GM19328 (cell line): ENCODE results near the gene FLRT1.

Experiments
- ATAC-seq: cut with Tn5 transposase; IDR thresholded peaks from one replicate; pipeline ENCODE4 v1.9.1; 2021; ENCODE audit warnings: mild to moderate bottlenecking, moderate library complexity; ENCODE audit not compliant: unreplicated experiment

Gene FLRT1

DNA sequence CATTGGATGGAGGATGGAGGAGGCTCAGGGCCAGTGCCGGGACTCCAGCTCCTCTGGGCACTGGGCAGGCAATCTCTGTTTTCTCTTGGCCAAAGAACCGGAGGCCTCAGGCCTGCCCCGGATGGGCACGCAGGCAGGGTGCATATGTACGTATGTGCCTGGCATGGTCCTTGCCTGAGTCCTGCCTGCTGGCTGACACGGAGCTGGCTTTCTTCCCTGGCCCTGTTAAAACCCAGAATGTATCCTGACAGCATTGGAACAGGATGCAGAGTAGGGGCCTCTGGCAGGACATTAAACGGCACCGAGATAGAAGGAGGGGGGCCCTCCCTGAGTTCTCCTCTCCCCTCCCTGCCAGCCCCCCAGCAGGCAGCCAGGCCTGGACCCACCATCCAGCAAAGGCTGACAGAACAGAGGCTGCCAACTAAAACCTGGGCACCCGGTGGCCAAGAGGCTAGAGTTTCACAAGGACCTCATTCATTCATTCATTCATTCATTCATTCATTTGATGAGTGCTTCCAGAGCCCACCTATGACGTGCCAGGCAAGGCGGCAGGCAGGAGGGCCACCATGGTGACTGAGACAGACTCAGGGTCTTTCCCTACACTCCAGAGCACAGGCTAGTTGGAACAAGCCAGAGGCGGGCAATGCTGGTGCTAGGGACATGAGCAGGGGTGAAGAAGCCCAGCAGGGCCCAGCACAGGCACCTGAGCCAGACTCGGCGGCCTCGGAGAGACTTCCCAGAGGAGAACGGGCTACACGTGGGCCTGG lies 28.8 kb downstream of the FLRT1 start:
- no peak for ATAC-seq

GRCh38 chr11:64065141-64065465 lies 29.4 kb downstream of the FLRT1 start:
- ATAC-seq: no peak

- no peak for ATAC-seq
Measured at GRCh38 chr11:64065712-64066111, 30.0 kb downstream of the FLRT1 start.

DNA sequence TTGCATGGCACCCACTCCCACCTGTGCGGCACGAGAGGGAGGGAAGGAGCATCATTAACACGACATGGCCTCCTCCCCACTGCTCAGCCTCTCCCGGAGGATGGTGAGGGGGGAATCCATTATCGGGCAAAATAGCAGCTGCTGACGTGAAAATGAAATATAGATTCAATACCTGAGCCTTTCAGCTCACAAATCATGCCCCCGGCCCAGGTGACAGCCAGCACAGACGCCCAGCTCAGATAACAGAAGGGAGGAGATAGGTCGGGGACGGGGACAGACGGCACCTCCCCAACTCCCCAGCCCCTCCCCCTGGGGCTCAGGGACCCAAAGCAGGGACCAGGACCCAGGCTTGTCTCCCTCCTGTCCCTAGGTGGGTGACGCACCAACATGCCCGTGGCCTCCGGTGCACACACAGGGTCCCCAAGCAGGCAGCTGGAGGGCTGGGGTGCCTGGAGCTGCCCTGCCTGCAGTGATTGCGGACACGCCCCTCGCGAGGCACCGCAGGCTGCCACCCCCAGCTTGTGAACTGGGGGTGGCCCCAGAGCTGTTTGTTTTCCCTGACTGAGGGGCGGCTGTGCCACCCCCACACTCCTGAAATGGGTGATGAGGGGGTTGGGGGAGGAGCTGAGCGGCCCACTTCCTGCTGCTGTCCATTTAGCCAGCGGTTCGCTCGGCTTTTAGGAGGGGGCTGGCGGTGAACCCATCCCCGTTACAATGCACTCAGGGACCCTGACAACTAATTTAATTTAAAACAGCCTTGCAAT lies 31.7 kb downstream of the FLRT1 start:
- no peak for ATAC-seq

GRCh38 chr11:64068705-64069400 lies 33.1 kb downstream of the FLRT1 start:
- no peak for ATAC-seq

- ATAC-seq: no peak
Measured at GRCh38 chr11:64069401-64070313, 33.9 kb downstream of the FLRT1 start.

- no peak for ATAC-seq
Measured at GRCh38 chr11:64070314-64070681, 34.6 kb downstream of the FLRT1 start.

GRCh38 chr11:64071849-64072248 lies 36.1 kb downstream of the FLRT1 start:
- no peak for ATAC-seq

DNA sequence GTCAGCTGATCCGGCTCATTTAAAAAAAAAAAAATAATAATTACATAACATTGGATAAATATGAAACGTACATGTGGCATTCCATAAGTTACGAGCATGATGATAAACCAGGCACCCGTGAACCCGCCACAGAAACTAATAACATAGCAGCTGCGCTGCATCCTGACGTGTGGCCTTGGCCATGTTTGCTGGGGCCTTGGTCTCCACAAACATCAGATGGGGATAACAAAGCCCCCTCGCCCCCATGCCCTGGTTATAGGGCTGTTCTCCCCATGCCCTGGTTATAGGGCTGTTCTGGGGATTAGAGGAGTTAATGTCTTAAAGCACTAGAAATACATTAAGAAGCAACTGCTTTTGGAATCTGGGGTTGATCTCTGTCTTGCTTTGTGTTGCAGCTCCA lies 36.7 kb downstream of the FLRT1 start:
- ATAC-seq: no peak

- no peak for ATAC-seq
Measured at GRCh38 chr11:64072871-64073270, 37.1 kb downstream of the FLRT1 start.

DNA sequence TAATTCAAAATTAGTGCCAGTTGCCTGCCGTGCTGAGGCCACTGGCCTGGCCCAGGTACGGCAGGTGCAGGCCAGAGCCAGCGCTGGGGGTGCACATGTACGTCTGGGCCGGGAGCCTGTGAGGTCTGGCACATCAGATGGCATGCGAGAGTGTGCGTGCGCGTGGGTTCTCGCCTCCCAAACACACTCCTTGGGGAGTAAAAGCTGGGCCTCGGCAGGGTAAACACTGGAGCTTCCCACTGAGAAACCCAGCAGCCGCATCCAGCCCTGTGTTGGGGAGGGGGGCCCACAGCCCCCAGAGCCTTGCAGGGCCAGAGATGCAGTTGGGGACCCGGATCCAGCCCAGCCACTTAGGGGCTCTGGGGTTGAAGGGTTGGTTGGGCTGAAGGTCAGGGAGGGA lies 37.8 kb downstream of the FLRT1 start:
- no peak for ATAC-seq

DNA sequence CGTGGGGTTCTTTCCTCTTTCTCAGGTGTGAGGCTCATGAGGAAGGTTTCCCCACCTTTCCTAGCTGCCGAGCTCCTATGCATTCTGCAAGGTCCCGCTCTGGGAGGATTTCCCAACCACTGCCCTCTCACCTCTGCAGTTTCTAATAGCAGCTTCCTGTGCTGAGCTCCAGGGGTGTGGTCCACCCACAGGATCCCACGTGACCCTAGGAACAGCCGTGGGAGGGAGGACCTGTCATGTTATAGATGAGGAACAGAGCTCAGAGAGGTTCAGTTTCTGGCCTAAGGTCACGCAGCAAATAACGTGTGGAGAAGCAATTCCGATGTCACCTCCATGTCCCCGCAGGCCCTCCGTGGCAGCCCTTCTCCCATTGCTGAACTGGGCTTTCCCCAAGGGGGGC lies 38.5 kb downstream of the FLRT1 start:
- ATAC-seq: no peak

GRCh38 chr11:64076758-64077157 lies 41.0 kb downstream of the FLRT1 start:
- no peak for ATAC-seq

GRCh38 chr11:64077607-64078006 lies 41.9 kb downstream of the FLRT1 start:
- ATAC-seq: no peak

DNA sequence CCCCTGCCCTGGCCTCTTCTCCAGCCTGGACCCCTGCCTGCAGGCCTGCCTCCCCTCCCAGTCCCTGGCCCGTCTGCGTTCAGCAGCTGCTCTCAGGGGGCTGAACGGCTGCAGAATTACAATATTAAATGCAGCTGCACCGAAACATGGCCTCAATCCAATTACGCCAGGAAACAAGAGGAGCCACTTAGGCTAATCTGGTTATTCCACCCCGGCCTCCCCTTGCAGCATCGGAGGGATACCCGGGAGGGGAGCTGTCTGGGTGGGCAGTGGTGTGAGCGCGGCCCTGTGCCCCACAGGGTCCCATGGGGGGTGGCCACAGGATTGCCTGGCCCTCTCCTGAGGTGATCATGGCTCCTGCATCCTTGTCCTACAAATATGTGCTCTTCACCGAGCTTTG lies 42.6 kb downstream of the FLRT1 start:
- ATAC-seq: no peak

GRCh38 chr11:64078905-64079304 lies 43.2 kb downstream of the FLRT1 start:
- ATAC-seq: no peak

DNA sequence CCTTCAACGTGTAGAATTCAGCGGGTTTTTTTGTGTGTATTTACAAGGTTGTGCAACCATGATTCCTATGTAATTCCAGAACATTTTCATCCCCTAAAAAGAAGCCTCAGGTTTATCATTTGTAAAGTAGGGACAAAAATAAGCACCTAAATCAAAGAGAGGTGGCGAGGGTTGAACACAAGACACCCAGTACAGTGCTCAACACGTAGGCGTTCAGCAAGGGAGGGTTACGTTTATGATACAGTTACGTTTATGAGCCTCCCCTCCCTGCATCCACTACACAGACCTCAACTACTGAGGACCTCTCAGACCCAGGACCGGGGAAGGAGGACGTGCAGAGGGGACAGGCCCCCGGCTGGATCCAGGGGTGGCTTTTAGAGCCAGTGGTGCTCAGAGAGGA lies 44.7 kb downstream of the FLRT1 start:
- ATAC-seq: no peak

DNA sequence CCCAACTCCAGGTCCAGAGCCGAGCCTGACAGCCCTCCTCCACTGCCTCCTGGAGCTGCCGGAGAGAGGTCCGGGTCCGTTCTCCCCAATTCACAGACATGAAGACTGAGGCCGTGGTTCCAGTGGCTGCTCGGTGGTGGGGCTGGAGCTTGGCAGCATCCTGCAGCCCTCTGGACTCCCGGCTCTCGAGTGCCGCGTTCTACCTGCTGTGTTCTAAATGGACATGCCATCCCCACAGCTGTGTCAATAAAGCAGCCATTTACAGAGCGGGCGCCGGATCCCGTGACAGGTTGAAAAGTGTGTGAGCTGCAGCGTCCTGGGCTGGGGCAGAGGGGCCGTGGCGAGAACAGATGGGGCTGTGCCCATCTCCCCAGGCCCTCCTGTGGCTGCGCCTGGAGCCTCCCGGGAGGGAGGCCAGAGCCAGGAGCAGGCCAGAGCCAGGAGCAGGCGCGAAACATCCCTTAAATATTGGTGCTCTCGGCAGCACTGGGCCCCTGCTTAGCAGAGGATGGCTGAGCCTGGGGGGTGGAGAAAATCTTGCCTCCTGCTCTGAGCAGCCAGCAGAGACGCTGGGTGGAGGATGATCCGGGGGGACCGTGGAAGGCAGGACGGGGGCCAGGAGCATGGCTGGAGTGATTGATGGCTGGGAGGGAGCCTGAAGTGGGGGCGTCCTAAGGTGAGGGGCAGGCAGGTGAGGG lies 46.2 kb downstream of the FLRT1 start:
- no peak for ATAC-seq

DNA sequence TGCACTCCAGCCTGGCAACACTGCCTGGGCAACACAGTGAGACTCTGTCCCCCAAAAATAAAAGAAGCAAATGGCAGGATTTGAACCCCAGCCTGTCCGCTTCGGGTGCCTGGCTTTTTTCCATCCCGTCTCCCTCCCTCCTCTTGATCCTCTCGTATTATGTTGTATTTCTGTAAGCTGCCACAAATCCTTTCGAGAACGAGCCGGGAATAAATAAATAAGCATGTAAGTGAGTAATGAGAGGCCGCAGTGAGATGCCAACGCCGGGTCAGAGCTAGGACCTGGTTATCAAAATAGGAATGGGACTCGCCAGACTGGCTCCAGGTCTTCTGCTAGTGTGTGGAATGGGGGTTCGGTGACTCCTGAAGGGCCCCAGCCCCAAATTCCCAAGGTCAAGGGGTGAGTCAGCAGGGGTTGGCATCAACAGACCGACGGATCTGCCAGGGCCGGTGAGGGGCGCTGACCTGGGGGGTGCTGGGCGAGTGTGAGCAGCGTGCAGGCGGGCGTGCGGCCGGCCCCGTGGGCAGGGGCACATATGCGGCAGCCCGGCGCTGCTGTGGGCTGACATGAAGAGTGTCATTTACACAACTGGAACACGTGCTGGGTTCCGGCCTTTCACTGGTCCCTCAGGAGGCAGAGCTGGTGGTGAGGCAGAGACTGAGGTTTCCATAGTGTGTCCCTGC lies 47.8 kb downstream of the FLRT1 start:
- no peak for ATAC-seq
